K562 (cell line): ENCODE data around the gene CCL13. TPM values are rescaled to one million over a fixed set of nuclear protein-coding genes. Genes with fewer than 3 reads are reported as not detected.

Source experiments
- CAMTA2 ChIP-seq: fragments of 250-450 bp; sonication (Bioruptor Pico); conservative IDR thresholded peaks from 2 replicates; pipeline ENCODE4 v1.5.1; 2022
- GATAD2A ChIP-seq: fragments of 450-650 bp; IDR thresholded peaks from 2 replicates; pipeline ENCODE4 v1.6.1; 2017
- GATAD2B ChIP-seq: fragments of 450-650 bp; IDR thresholded peaks from 2 replicates; pipeline ENCODE4 v1.6.1; 2017; ENCODE audit warnings: mild to moderate bottlenecking, borderline replicate concordance
- MCM3 ChIP-seq: fragments of 450-650 bp; IDR thresholded peaks from 2 replicates; pipeline ENCODE4 v1.6.1; 2016
- RBBP5 ChIP-seq: fragments of 200-600 bp; sonication (generic); IDR thresholded peaks from 2 replicates; pipeline ENCODE4 v1.6.1; 2012; ENCODE audit warnings: borderline replicate concordance, mild to moderate bottlenecking, low read length, control low read depth, inconsistent platforms; ENCODE audit not compliant: insufficient read depth, poor library complexity, severe bottlenecking
- REST ChIP-seq, 2 experiments: fragments of 450-650 bp; formaldehyde crosslinking in 1 of 2; IDR thresholded peaks; 2 replicates each; pipeline versions ENCODE4 v1.4.0 to v1.6.1; 2014 to 2020; ENCODE audit warnings: mild to moderate bottlenecking in 2 of 2, borderline replicate concordance in 1 of 2, low read depth in 1 of 2
- SMAD4 ChIP-seq: fragments of 250-450 bp; sonication (Bioruptor Pico); conservative IDR thresholded peaks from 2 replicates; pipeline ENCODE4 v1.8.0; 2021; ENCODE audit warnings: inconsistent platforms, mild to moderate bottlenecking, moderate library complexity
- THRAP3 ChIP-seq: fragments of 450-650 bp; IDR thresholded peaks from 2 replicates; pipeline ENCODE4 v1.6.1; 2016; ENCODE audit warnings: mild to moderate bottlenecking, inconsistent platforms, borderline replicate concordance
- ZNF12 ChIP-seq: sonication (generic); formaldehyde crosslinking; IDR thresholded peaks from 2 replicates; pipeline ENCODE4 v1.4.0; 2020; ENCODE audit warnings: mild to moderate bottlenecking, missing genetic modification reagents
- ZNF436 ChIP-seq: fragments of 250-450, 450-650 bp; sonication (Bioruptor Pico); formaldehyde crosslinking; IDR thresholded peaks from 2 replicates; pipeline ENCODE4 v1.7.0; 2020; ENCODE audit warnings: mild to moderate bottlenecking
- polyA plus RNA-seq, 8 experiments: library from polyadenylated mRNA; depleted of rRNA in 4 of 8; stranded (reverse) in 5 of 8; unstranded in 3 of 8; fragments of >200 nt; fragmentation: Nextera tagmentation in 2 of 8; fragmentation: Illumina TruSeq in 1 of 8; extraction: Ambion mirVana in 2 of 8; extraction: Trizol in 1 of 8; gene quantifications; 2 replicates each; pipeline versions ENCODE4 v1.2.1 to v1.2.3, GENCODE V29; 2011 to 2014; ENCODE audit warnings: inconsistent platforms in 1 of 8, missing spikeins in 1 of 8
- total RNA-seq, 7 experiments: library from RNA; depleted of rRNA in 6 of 7; stranded (reverse); fragments of >200 nt in 6 of 7; fragmentation: Illumina TruSeq in 2 of 7; extraction: Trizol in 2 of 7; gene quantifications; 2 replicates each; pipeline versions ENCODE4 v1.2.1 to v1.2.3, GENCODE V29; 2011 to 2021; ENCODE audit warnings: low replicate concordance in 1 of 7

CCL13 gene
- total and polyA plus RNA-seq, 9 of the 15 experiments (the other 6 are each of a cell fraction or from before 2014, with no cell fraction given), result not detected

GRCh38 chr17:34313164-34313563, 43.1 kb upstream of the CCL13 start (continued):
- TF ChIP-seq REST (IDR thresholded peaks at IDR 0.05; ENCODE audit: borderline replicate concordance) (no peak), REST (CRISPR knock-in tag; IDR thresholded peaks at IDR 0.05; ENCODE audit: low read depth) (no peak), GATAD2A (no peak), GATAD2B (no peak), RBBP5 (no peak), MCM3 (no peak), CAMTA2 (CRISPR knock-in tag) (no peak), ZNF12 (CRISPR knock-in tag) (no peak), THRAP3 (no peak), SMAD4 (CRISPR knock-in tag) (no peak), ZNF436 (CRISPR knock-in tag) (no peak)
